ENCODE measurements around the gene FRMPD2.
"Not testable (repeated sequence)": the region's sequence is repeated elsewhere in the genome, so short reads cannot be mapped to it uniquely, and the experiment has no call there.

- not testable (repeated sequence) for TF ChIP-seq CTCF (conservative IDR thresholded peaks at IDR 0.05; ENCODE audit: low read length); EZH2phosphoT487 (IDR thresholded peaks at IDR 0.05; ENCODE audit: borderline replicate concordance)
These were observed 88.2 kb downstream of the FRMPD2 start for GRCh38 chr10:48186264-48186804.

Measured in Loucy (cell line).